HG03103 (cell line): ENCODE results near the gene PEDS1.
"Not testable (repeated sequence)": the region's sequence is repeated elsewhere in the genome, so short reads cannot be mapped to it uniquely, and the experiment has no call there.

Experiments
- ATAC-seq: cut with Tn5 transposase; IDR thresholded peaks from one replicate; pipeline ENCODE4 v1.9.1; 2021; ENCODE audit warnings: low read depth; ENCODE audit not compliant: unreplicated experiment

Gene PEDS1

GRCh38 chr20:50115591-50116367, 37.7 kb downstream of the PEDS1 start:
- ATAC-seq = peak; percentile 69

- no peak for ATAC-seq
Measured at GRCh38 chr20:50115041-50115512, 38.4 kb downstream of the PEDS1 start.

GRCh38 chr20:50113420-50114224, 39.9 kb downstream of the PEDS1 start:
- no peak for ATAC-seq

DNA sequence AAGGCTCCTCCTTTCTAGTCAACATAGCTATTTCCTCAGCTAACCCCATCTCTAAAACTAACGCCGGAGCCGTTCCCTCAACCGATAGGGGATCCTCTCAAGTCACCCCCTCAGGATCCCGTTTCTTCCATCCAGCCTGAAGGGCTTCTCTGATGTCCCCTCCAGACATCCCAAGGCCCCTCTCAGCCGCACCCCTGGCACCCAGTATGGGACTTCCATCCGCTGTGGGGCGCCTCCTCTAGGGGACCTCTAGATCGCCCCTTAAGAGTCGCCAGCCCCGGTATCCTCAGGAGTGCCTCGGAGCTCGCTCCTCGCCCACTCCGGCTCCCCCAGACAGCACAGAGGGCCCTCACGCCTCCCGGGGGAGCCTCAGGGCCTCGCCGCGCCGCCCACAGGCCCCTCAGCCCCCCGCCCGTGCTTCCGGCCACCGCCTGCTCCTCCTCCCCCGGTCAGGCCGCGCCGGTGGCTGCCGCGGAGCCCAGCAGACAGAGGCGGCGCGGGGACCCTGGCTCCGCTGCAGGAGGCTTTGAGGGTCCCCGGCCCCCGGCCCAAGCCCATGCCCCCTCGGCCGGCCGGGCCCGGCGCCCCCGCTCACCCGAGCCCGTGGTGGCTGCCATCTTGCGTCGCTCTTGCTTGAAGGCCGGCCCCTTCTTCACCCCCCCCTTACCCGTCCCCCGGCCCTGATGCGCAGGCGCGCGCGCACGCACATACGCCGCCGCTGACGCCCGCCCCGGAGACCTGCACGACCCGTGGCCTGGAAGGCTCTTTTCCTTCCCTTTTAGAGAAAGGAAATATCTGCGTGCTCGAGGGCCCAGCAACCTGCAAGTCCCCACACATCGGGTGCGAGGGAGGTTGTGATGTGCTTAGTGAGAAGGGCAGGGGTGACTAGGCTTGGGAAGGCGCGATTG, 40.8 kb downstream of the PEDS1 start, which contains the start of gene UBE2V1:
UBE2V1 (minus strand) TSS at position 639 of the 908 bp plus-strand sequence; CDS start at position 617, 22 bp downstream.
- ATAC-seq = no peak

GRCh38 chr20:50111829-50112495, 41.6 kb downstream of the PEDS1 start:
- ATAC-seq = no peak

DNA sequence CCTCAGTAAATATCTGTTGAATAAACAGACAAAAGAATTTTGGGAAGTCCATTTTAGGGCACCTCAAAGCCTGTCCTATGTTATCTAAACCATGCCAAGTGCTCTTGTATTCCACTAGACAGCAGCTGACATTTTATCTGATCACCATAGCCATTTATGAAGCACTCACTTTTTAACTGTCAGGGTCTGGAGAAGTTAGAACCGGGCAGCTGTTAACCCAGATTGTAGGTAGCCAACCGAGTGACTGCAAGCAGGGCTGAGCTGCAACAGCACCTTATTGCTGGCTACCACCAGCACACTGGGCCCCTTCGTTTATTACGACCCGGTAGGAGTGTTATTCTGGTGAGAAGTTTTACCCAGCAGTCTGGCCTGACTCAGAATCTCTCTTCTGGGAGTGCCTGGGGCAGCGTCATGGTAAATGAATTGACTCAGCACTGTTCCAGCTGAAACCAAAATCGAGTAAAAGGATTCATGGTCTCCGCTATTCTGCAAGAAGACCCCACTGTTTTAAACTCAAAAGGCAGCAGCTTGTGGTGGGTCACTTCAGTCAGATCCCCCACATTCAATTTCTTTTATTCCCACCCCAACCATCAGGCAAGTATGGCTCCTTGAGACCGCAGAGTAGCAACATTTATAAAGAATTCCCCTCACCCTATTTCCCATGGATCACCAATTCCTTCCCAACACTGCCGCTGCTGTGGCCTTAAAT, 42.2 kb downstream of the PEDS1 start:
- ATAC-seq = no peak

DNA sequence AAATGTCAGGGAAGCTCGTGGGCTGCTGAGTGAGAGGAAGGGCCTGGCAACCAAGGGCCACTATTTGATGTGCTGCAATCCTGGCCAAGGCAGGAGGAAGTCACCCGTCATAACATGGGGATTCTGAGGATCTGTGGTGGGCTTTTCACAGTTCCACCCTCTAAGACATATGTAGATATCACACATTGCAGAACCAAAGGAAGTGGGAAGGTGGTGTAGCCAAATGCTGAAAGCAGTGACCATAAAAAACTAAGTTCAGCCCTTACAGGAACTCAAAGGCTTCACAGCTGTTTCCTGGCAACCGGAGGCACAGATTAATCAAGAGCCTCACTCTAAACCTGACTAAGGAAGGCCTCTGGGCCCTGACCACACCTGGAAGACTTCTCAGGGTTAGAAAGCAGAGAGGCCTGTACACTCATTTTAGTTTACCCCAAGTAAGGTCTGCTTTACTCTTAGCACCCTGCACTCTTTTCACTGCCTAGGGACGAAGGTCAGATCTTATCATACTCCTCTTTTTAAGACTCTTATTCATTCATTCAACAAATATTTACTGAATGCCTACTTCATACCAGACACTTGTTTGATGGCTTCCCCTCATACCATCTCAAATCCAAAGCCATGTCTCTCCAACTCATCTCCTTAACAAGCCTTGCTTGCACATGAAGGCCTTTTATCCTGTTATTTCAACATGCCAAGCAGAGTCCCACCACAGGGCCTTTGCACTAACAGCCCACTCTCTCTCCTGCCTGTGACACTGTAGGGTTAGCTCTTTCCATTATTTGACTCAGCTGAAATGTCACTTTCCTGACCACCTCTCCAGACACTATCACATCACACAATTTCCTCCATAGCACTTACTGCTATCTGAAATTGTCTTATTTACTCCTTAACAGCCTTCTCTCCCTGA, 43.1 kb downstream of the PEDS1 start:
- ATAC-seq = peak; percentile 39

DNA sequence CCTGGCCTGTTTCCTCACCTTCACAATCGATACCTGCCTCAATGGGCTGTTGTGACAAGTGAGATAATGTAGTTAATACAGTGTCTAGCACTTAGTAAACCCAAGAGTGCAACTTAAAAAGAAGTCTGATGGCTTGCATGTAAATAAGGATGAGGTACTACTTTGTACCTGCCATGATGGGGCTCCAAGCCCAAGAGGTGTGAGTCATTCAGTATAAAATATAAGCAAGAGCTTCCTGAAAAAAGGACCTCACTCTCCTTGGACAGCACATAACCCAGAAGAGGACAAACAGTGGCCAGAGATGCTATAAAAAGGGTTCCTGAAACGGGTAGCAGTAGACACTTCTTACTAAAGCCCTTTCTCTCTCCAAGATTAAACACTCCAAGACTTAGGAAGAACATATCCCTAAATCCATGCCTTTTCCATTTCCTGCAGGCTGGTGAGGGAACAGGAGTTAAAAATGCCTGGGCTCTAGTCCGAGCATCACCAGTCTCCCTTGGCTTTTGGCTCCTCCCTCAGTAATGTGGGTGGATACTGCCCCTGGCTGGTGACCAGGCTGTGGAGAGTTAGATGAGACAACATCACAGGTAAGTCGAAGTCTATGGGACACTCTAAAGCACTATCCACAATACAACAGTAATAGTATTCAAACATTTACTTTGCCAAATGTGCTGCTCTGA, 44.8 kb downstream of the PEDS1 start:
- ATAC-seq = no peak

GRCh38 chr20:50107796-50108331, 45.7 kb downstream of the PEDS1 start:
- ATAC-seq = no peak

GRCh38 chr20:50107086-50107660, 46.4 kb downstream of the PEDS1 start:
- ATAC-seq = no peak

DNA sequence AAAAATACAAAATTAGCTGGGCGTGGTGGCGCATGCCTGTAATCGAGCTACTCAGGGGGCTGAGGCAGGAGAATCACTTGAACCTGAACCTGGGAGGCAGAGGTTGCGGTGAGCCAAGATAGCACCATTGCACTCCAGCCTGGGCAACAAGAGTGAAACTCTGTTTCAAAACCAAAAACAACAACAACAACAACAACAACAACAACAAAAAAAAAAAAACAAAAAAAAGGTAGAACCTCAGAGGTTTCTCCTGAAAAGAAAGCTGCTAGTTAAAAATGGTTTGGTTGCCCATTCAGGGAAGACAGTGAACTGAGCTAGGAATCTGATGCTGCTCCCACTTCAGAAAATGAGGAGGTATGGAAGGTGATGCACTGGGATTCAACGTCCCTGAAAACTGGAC, 46.9 kb downstream of the PEDS1 start:
- not testable (repeated sequence) for ATAC-seq
